GM13977 (cell line): ENCODE data around the gene TMEM187.
"Not testable (repeated sequence)": the region's sequence is repeated elsewhere in the genome, so short reads cannot be mapped to it uniquely, and the experiment has no call there.

Experiments used
- DNase-seq: peaks from one replicate; pipeline ENCODE4 v3.0.0; 2012; ENCODE audit warnings: low spot score
- CTCF ChIP-seq: IDR thresholded peaks from 2 replicates; pipeline ENCODE4 v1.5.1; 2012; ENCODE audit warnings: mild to moderate bottlenecking, control low read depth; ENCODE audit not compliant: insufficient read depth; ENCODE audit errors: extremely low read depth, missing control alignments
- in situ Hi-C: fragments of 300-500 bp; cut with MboI; formaldehyde crosslinking; loops from one replicate; pipeline ENCODE4 v1.12.0; 2022; ENCODE audit warnings: low sequenced_read_pairs, low pct_unique_long_range_greater_than_20kb, mixed read lengths, inconsistent platforms; ENCODE audit not compliant: unreplicated experiment

TMEM187 gene

GRCh38 chrX:153993978-153994377 is 21.4 kb downstream of the TMEM187 start:
- no peak for TF ChIP-seq CTCF
- in situ Hi-C loops, result no loop called here
- DNase-seq, result no peak

- in situ Hi-C loops, DNase-seq: not testable (repeated sequence)
Measured at GRCh38 chrX:153994398-153994797, 21.8 kb downstream of the TMEM187 start.

- in situ Hi-C loops, result no loop called here
- no peak for DNase-seq
- TF ChIP-seq CTCF, result no peak
Measured at GRCh38 chrX:153995504-153995903, 22.9 kb downstream of the TMEM187 start.

GRCh38 chrX:153999359-154000037 is 26.9 kb downstream of the TMEM187 start:
- TF ChIP-seq CTCF, result no peak
- in situ Hi-C loops, result no loop called here
- no peak for DNase-seq

- TF ChIP-seq CTCF, result no peak
- DNase-seq, result no peak
- in situ Hi-C loops, result no loop called here
Measured at GRCh38 chrX:154000051-154000450, 27.5 kb downstream of the TMEM187 start.

- in situ Hi-C loops, result no loop called here
- DNase-seq, result peak; percentile 39
- TF ChIP-seq CTCF, result no peak
Measured at GRCh38 chrX:154002215-154002719, 29.7 kb downstream of the TMEM187 start.

GRCh38 chrX:154004315-154004714 is 31.8 kb downstream of the TMEM187 start:
- DNase-seq, result no peak
- in situ Hi-C loops, result no loop called here
- TF ChIP-seq CTCF, result no peak
